ENCODE results near the gene EML1. TPM values are rescaled to one million over a fixed set of nuclear protein-coding genes. Genes with fewer than 3 reads are reported as not detected.

Gene EML1
- total RNA-seq, 1 donor from 2014 or later, result 39.5 TPM

- ATAC-seq (ENCODE audit: poor library complexity) (no peak), DNase-seq (no peak)
- intact Hi-C loops (cut with DNase I), result no loop called here
These were observed 19.7 kb downstream of the EML1 start for GRCh38 chr14:99812892-99813291.

GRCh38 chr14:99815696-99816095 lies 22.5 kb downstream of the EML1 start:
- intact Hi-C loops (cut with DNase I), result no loop called here
- DNase-seq, result no peak
- no peak for ATAC-seq (ENCODE audit: poor library complexity)

GRCh38 chr14:99816217-99816616 lies 23.0 kb downstream of the EML1 start:
- intact Hi-C loops (cut with DNase I), result no loop called here
- DNase-seq (no peak), ATAC-seq (ENCODE audit: poor library complexity) (no peak)

- intact Hi-C loops (cut with DNase I), result no loop called here
- no peak for DNase-seq
- peak; percentile 63 for ATAC-seq (ENCODE audit: poor library complexity)
These were observed 23.4 kb downstream of the EML1 start for GRCh38 chr14:99816642-99817041.

- ATAC-seq (ENCODE audit: poor library complexity), result no peak
- intact Hi-C loops (cut with DNase I), result no loop called here
These were observed 24.1 kb downstream of the EML1 start for GRCh38 chr14:99817331-99817730.

GRCh38 chr14:99818503-99819036 lies 25.4 kb downstream of the EML1 start:
- no peak for DNase-seq
- ATAC-seq (ENCODE audit: poor library complexity), result no peak
- intact Hi-C loops (cut with DNase I), result no loop called here

More at GRCh38 chr14:99817331-99817730, 24.1 kb downstream of the EML1 start:
- DNase-seq, result no peak

- intact Hi-C loops (cut with DNase I), result no loop called here
- no peak for DNase-seq
- no peak for ATAC-seq (ENCODE audit: poor library complexity)
These were observed 26.3 kb downstream of the EML1 start for GRCh38 chr14:99819514-99819913.

GRCh38 chr14:99820702-99821331 lies 27.6 kb downstream of the EML1 start:
- no peak for DNase-seq
- intact Hi-C loops (cut with DNase I), result no loop called here
- no peak for ATAC-seq (ENCODE audit: poor library complexity)

- no peak for ATAC-seq (ENCODE audit: poor library complexity)
- intact Hi-C loops (cut with DNase I), result no loop called here
- DNase-seq, result no peak
These were observed 28.6 kb downstream of the EML1 start for GRCh38 chr14:99821519-99822508.

GRCh38 chr14:99822800-99823455 lies 29.7 kb downstream of the EML1 start:
- ATAC-seq (ENCODE audit: poor library complexity), result peak; percentile 50
- no peak for DNase-seq
- intact Hi-C loops (cut with DNase I), result no loop called here

GRCh38 chr14:99824776-99825175 lies 31.6 kb downstream of the EML1 start:
- intact Hi-C loops (cut with DNase I), result no loop called here
- no peak for DNase-seq
- no peak for ATAC-seq (ENCODE audit: poor library complexity)

GRCh38 chr14:99829450-99829849 lies 36.2 kb downstream of the EML1 start:
- intact Hi-C loops (cut with DNase I), result no loop called here
- DNase-seq, result no peak
- ATAC-seq (ENCODE audit: poor library complexity), result no peak

GRCh38 chr14:99831303-99831702 lies 38.1 kb downstream of the EML1 start:
- intact Hi-C loops (cut with DNase I), result no loop called here
- ATAC-seq (ENCODE audit: poor library complexity) (no peak), DNase-seq (no peak)

- ATAC-seq (ENCODE audit: poor library complexity) (no peak), DNase-seq (no peak)
- intact Hi-C loops (cut with DNase I), result no loop called here
These were observed 38.9 kb downstream of the EML1 start for GRCh38 chr14:99831903-99832685.

GRCh38 chr14:99837822-99838221 lies 44.6 kb downstream of the EML1 start:
- DNase-seq, result no peak
- ATAC-seq (ENCODE audit: poor library complexity), result no peak
- intact Hi-C loops (cut with DNase I), result no loop called here

- DNase-seq (no peak), ATAC-seq (ENCODE audit: poor library complexity) (no peak)
- intact Hi-C loops (cut with DNase I), result no loop called here
These were observed 45.5 kb downstream of the EML1 start for GRCh38 chr14:99838639-99839134.

- intact Hi-C loops (cut with DNase I), result no loop called here
- ATAC-seq (ENCODE audit: poor library complexity) (peak; percentile 58), DNase-seq (no peak)
These were observed 46.5 kb downstream of the EML1 start for GRCh38 chr14:99839696-99840095.

GRCh38 chr14:99840265-99840664 lies 47.1 kb downstream of the EML1 start:
- ATAC-seq (ENCODE audit: poor library complexity) (peak; percentile 32), DNase-seq (no peak)
- intact Hi-C loops (cut with DNase I), result no loop called here
